BE2C (cell line): Measurements from ENCODE around the gene RASGRP4.

Source experiments
- DNase-seq: peaks from one replicate; pipeline ENCODE4 v3.0.0-alpha.2; 2020
- H3K27me3 ChIP-seq: fragments of 250-450 bp; sonication (Bioruptor Pico); 2 replicates; pipeline ENCODE4 v1.5.1; 2020; ENCODE audit warnings: mild to moderate bottlenecking
- H3K36me3 ChIP-seq: fragments of 250-450 bp; sonication (Bioruptor Pico); 2 replicates; pipeline ENCODE4 v1.5.1; 2020; ENCODE audit warnings: mild to moderate bottlenecking
- H3K4me1 ChIP-seq: fragments of 250-450 bp; sonication (Bioruptor Pico); 2 replicates; pipeline ENCODE4 v1.5.1; 2020
- H3K4me3 ChIP-seq: 2 replicates; pipeline ENCODE4 v1.5.1; 2011; ENCODE audit warnings: low read depth, low read length
- H3K9me3 ChIP-seq: fragments of 250-450 bp; sonication (Bioruptor Pico); 2 replicates; pipeline ENCODE4 v1.5.1; 2020
- CTCF ChIP-seq: IDR thresholded peaks from 2 replicates; pipeline ENCODE4 v1.5.1; 2012; ENCODE audit warnings: mild to moderate bottlenecking, low read depth, low read length

Gene RASGRP4

GRCh38 chr19:38362076-38362945 lies 63.7 kb downstream of the RASGRP4 start:
- peak; percentile 69 for DNase-seq
- H3K27me3 ChIP-seq, result peaks cover 39% of the 10 kb centered on the region

GRCh38 chr19:38361633-38362075 lies 64.4 kb downstream of the RASGRP4 start:
- no peak for TF ChIP-seq CTCF
- no peaks in the 10 kb centered on the region for H3K4me1 ChIP-seq
- H3K4me3 ChIP-seq, result peak overlapping the region; percentile 62
- no peaks in the 10 kb centered on the region for H3K36me3 ChIP-seq
- peak; percentile 87 for DNase-seq
- H3K9me3 ChIP-seq, result no peaks in the 10 kb centered on the region
- H3K27me3 ChIP-seq, result peaks cover 39% of the 10 kb centered on the region

More at GRCh38 chr19:38362076-38362945, 63.7 kb downstream of the RASGRP4 start:
- no peaks in the 10 kb centered on the region for H3K9me3 ChIP-seq
- no peaks in the 10 kb centered on the region for H3K36me3 ChIP-seq
- H3K4me1 ChIP-seq, result no peaks in the 10 kb centered on the region
- H3K4me3 ChIP-seq, result peak overlapping the region; percentile 62
- no peak for TF ChIP-seq CTCF

- no peaks in the 10 kb centered on the region for H3K4me1 ChIP-seq
- H3K27me3 ChIP-seq, result peaks cover 39% of the 10 kb centered on the region
- H3K9me3 ChIP-seq, result no peaks in the 10 kb centered on the region
- no peak for TF ChIP-seq CTCF
- peak overlapping the region; percentile 62 for H3K4me3 ChIP-seq
- DNase-seq, result no peak
- no peaks in the 10 kb centered on the region for H3K36me3 ChIP-seq
Observed at GRCh38 chr19:38360839-38361631, 65.0 kb downstream of the RASGRP4 start.

- DNase-seq, result no peak
- TF ChIP-seq CTCF, result no peak
- no peaks in the 10 kb centered on the region for H3K9me3 ChIP-seq
- H3K27me3 ChIP-seq, result peaks cover 39% of the 10 kb centered on the region
- no peak overlapping the region for H3K4me3 ChIP-seq
- H3K36me3 ChIP-seq, result no peaks in the 10 kb centered on the region
- H3K4me1 ChIP-seq, result no peaks in the 10 kb centered on the region
Observed at GRCh38 chr19:38360351-38360750, 65.7 kb downstream of the RASGRP4 start.

- no peak for TF ChIP-seq CTCF
- H3K36me3 ChIP-seq, result no peaks in the 10 kb centered on the region
- DNase-seq, result no peak
- no peaks in the 10 kb centered on the region for H3K4me1 ChIP-seq
- peaks cover 39% of the 10 kb centered on the region for H3K27me3 ChIP-seq
- no peak overlapping the region for H3K4me3 ChIP-seq
- no peaks in the 10 kb centered on the region for H3K9me3 ChIP-seq
Observed at GRCh38 chr19:38359242-38360021, 66.6 kb downstream of the RASGRP4 start.
